RWPE2 (cell line): Measurements from ENCODE around the gene PRR14L.

Source experiments
- ATAC-seq: fragments of 200-7000 bp; cut with Tn5 transposase; 3 replicates; pipeline ENCODE4 v1.9.1; 2021; ENCODE audit warnings: low read depth
- DNase-seq: peaks from one replicate; pipeline ENCODE4 v3.0.0-alpha.2; 2020; ENCODE audit warnings: low spot score
- H3K27ac ChIP-seq: fragments of 450-650 bp; 2 replicates; pipeline ENCODE4 v1.5.1; 2017; ENCODE audit warnings: mild to moderate bottlenecking; ENCODE audit not compliant: poor library complexity, severe bottlenecking
- H3K27me3 ChIP-seq: fragments of 250-450 bp; sonication (Bioruptor Pico); 2 replicates; pipeline ENCODE4 v1.5.1; 2021; ENCODE audit warnings: mild to moderate bottlenecking, moderate library complexity; ENCODE audit not compliant: insufficient read depth, poor library complexity, severe bottlenecking
- H3K36me3 ChIP-seq: fragments of 250-450 bp; sonication (Bioruptor Pico); 2 replicates; pipeline ENCODE4 v1.5.1; 2020; ENCODE audit warnings: low read depth, mild to moderate bottlenecking, moderate library complexity
- H3K4me1 ChIP-seq: fragments of 250-450 bp; sonication (Bioruptor Pico); 2 replicates; pipeline ENCODE4 v1.5.1; 2021; ENCODE audit warnings: mild to moderate bottlenecking, moderate library complexity; ENCODE audit not compliant: insufficient read depth, poor library complexity, severe bottlenecking
- H3K4me3 ChIP-seq: fragments of 250-450 bp; sonication (Bioruptor Pico); 2 replicates; pipeline ENCODE4 v1.5.1; 2021; ENCODE audit warnings: mild to moderate bottlenecking, moderate library complexity; ENCODE audit not compliant: severe bottlenecking
- H3K9me3 ChIP-seq: fragments of 250-450 bp; sonication (Bioruptor Pico); 2 replicates; pipeline ENCODE4 v1.5.1; 2021; ENCODE audit warnings: mild to moderate bottlenecking, moderate library complexity; ENCODE audit not compliant: severe bottlenecking
- TF ChIP-seq, protein P1 (sequence below): fragments of 450-650 bp; IDR thresholded peaks from one replicate; pipeline ENCODE4 v1.5.1; 2017; ENCODE audit warnings: mild to moderate bottlenecking, moderate library complexity; ENCODE audit not compliant: poor library complexity, severe bottlenecking

The PRR14L gene

DNA sequence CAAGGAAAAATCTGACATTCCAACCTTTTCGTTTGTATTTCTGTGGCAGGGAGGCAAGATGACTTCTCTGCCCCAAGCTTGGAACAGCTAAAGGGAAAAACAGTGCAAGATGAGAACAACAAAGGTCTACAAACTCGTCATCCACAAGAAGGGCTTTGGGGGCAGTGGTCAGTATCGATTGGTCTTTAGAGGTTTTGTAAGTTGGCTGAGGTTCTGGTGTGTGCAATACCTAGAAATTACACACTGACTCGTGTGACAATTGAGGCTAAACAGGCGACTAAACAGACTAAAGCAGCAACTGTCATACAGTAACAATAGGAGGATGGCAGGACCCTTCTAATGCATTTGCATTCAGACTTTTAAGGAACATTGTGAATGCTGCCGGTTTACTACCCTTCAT lies 4.9 kb upstream of the PRR14L start:
- Histone ChIP-seq H3K36me3 (peaks cover 8% of the 10 kb centered on the region), H3K4me3 (peak overlapping the region; percentile 63), H3K9me3 (no peaks in the 10 kb centered on the region), H3K27ac (peak overlapping the region; percentile 82), H3K27me3 (no peaks in the 10 kb centered on the region), H3K4me1 (peaks cover 13% of the 10 kb centered on the region)
- ATAC-seq (no peak), DNase-seq (no peak)
- TF ChIP-seq, protein P1, sequence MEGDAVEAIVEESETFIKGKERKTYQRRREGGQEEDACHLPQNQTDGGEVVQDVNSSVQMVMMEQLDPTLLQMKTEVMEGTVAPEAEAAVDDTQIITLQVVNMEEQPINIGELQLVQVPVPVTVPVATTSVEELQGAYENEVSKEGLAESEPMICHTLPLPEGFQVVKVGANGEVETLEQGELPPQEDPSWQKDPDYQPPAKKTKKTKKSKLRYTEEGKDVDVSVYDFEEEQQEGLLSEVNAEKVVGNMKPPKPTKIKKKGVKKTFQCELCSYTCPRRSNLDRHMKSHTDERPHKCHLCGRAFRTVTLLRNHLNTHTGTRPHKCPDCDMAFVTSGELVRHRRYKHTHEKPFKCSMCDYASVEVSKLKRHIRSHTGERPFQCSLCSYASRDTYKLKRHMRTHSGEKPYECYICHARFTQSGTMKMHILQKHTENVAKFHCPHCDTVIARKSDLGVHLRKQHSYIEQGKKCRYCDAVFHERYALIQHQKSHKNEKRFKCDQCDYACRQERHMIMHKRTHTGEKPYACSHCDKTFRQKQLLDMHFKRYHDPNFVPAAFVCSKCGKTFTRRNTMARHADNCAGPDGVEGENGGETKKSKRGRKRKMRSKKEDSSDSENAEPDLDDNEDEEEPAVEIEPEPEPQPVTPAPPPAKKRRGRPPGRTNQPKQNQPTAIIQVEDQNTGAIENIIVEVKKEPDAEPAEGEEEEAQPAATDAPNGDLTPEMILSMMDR: no peak

DNA sequence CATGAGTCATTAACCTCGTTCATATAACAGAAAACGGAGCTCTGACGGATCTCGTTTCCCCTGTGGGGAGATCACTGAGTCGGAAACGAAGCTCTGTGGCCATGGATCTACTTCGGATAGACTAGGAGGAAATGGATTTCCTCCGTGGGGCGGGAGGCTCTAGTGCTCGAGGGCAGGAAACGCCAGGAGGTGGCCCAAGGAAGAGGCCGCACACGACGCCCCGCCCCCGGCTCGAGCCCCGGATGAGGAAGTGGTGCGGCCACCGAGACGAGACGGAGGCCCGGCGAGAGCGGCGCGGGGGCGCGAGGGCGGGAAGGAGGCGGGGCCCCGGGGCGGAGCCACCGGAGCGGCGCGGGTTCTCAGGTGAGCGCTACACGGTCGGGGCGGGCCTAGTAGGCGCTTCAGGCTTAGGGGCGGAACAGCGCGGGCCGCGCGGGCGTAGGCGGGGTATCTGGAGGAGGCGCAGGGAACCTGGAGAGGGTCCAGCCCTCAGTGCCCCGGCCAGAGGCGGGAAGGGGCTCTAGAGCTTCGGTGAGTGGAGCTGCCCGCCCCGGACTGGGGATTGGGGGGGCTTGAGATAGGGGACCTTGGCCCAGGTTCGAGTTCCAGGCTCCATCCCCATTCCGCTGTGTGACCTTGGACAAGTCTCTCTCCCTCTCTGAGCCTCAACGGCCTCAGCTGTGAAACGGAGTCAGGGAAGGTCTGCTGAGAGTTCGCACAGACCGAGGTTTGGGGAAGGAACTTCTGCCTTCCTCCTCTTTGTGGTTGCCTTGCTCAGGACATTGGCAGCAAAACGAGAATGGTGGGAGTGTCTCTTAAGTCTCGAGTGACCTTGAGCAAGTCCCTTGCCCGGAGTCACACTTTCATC lies 3.9 kb upstream of the PRR14L start, which contains the start of gene DEPDC5:
DEPDC5 (plus strand) TSS at position 386 of the 868 bp plus-strand sequence. CDS start 903 bp downstream, outside the sequence.
- Histone ChIP-seq H3K9me3 (no peaks in the 10 kb centered on the region), H3K4me1 (peaks cover 13% of the 10 kb centered on the region), H3K4me3 (peak within 1 kb of the TSS; percentile 63), H3K36me3 (peaks cover 8% of the 10 kb centered on the region), H3K27me3 (no peaks in the 10 kb centered on the region), H3K27ac (peak within 1 kb of the TSS; percentile 82)
- DNase-seq (peak; percentile 94), ATAC-seq (peak; percentile 80)
- TF ChIP-seq, protein P1: no peak

DNA sequence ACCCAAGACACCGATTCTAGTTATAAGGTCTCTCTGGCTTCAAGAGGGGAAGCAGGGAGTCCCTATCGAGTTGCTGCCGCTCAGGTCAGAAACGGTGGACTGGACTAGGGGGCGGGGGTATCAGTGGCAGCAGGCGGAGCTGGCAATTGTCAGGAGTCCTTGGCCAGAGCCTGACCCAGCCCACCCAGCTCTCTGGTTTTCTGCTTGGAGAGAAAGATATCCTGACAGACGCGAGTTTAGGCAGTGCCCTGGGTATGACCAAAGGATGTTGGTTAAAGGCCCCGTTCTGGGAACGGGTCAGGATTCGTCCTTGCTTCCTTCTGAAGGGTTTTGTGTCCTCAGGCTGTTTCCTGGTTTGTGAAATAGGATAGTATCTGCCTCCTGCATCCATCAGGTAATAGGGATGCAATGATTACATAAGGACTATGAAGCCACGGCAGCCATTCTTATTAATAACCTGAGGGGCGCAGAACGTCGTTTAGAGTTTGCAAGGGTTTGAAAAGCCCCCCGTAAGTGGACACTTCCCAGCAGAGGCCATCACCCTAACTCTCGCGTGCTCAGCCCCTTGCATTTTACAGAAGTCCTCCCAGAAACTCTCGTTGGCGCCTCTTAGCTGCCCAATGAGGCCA lies 3.2 kb upstream of the PRR14L start:
- no peaks in the 10 kb centered on the region for H3K27me3 ChIP-seq
- no peak for DNase-seq
- peak overlapping the region; percentile 63 for H3K4me3 ChIP-seq
- TF ChIP-seq, protein P1: no peak
- H3K27ac ChIP-seq: peak overlapping the region; percentile 82
- no peak; the same call in 2 of the 3 replicates for ATAC-seq
- H3K9me3 ChIP-seq: no peaks in the 10 kb centered on the region
- H3K4me1 ChIP-seq: peaks cover 16% of the 10 kb centered on the region
- peaks cover 8% of the 10 kb centered on the region for H3K36me3 ChIP-seq

DNA sequence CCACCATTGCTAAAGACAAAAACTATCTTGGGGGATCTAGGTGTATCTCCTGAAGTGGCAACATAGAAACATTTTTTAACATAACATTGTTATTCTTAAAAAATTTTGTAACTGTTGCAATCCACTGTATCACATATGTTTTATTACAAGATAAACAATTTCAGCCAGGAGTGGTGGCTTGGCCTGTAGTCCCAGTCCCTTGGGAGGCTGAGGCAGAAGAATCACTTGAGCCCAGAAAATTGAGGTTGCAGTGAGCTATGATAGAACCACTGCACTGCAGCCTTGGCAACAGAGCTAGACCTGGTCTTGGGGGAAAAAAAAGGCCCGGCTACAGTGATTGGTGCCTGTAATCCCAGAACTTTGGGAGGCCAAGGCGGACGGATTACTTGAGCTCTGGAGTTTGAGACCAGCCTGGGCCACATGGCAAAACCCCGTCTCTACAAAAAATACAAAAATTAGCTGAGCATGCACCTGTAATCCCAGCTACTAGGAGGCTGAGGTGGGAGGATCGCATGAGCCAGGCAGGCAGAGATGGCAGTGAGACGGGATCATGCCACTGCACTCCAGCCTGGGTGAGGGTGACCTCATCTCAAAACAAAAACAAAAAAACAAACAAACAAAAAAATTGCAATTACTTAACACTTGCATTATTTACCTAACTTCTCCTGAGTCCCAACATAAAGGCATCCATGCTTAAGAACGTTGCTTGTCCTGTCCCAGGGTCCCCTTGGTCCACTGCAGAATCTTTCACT lies 2.3 kb upstream of the PRR14L start:
- no peak for DNase-seq
- Histone ChIP-seq H3K27ac (peak overlapping the region; percentile 82), H3K36me3 (peaks cover 8% of the 10 kb centered on the region), H3K9me3 (no peaks in the 10 kb centered on the region), H3K4me3 (no peak overlapping the region), H3K27me3 (no peaks in the 10 kb centered on the region), H3K4me1 (peaks cover 18% of the 10 kb centered on the region)
- ATAC-seq: no peak
- TF ChIP-seq, protein P1: no peak
